Measurements from ENCODE around the gene DIPK1A.

DIPK1A gene

DNA sequence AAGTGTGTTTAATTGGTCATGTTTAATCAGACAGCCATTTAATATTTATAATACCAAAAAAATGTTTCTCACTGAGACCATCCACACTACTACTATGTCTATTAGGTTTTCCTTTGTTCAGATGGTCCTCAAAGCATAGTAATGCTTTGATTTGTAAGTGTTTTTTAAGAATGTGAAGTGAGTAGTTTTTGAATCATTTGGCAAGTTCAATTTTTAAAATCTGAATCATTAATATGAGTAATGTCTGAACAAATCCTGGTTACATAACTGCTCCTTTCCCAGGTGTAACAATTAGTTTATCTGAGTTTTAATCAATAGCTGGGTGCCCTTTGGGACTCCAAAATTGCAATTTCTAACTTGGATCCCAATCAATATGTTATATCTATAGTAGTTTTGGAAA lies 152.9 kb downstream of the DIPK1A start:
- no peak overlapping the region for H3K4me3 ChIP-seq (ENCODE audit: low read depth in 1 of 2, low read length in 1 of 2)
- H3K36me3 ChIP-seq: no peaks in the 10 kb centered on the region
- no peak overlapping the region for H3K27ac ChIP-seq
- H3K9me3 ChIP-seq: no peaks in the 10 kb centered on the region
- no peaks in the 10 kb centered on the region for H3K4me1 ChIP-seq (ENCODE audit: control insufficient read depth in 1 of 2, insufficient read depth in 1 of 2, low read depth in 1 of 2, low read length in 1 of 2)
- TF ChIP-seq, protein P1, sequence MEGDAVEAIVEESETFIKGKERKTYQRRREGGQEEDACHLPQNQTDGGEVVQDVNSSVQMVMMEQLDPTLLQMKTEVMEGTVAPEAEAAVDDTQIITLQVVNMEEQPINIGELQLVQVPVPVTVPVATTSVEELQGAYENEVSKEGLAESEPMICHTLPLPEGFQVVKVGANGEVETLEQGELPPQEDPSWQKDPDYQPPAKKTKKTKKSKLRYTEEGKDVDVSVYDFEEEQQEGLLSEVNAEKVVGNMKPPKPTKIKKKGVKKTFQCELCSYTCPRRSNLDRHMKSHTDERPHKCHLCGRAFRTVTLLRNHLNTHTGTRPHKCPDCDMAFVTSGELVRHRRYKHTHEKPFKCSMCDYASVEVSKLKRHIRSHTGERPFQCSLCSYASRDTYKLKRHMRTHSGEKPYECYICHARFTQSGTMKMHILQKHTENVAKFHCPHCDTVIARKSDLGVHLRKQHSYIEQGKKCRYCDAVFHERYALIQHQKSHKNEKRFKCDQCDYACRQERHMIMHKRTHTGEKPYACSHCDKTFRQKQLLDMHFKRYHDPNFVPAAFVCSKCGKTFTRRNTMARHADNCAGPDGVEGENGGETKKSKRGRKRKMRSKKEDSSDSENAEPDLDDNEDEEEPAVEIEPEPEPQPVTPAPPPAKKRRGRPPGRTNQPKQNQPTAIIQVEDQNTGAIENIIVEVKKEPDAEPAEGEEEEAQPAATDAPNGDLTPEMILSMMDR (IDR thresholded peaks at IDR 0.05): no peak
- H3K27me3 ChIP-seq: peaks cover 21% of the 10 kb centered on the region

DNA sequence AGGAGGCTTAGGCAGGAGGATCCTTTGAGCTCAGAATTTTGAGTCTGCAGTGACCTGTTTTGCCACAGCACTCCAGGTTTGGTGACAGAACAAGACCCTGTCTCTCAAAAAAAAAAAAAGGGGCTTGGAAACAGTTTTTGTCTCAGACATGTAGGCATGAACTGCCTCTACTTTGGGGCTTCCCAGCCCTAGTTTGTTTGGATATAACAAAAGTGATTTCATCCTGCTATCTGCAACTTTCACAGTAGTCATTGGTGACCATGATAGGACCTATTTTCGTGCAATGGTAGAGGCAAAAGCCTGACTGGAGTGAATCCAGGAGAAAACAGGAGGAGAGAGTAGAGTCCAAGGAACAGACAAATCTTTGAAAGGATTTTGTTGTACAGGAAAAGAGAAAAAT lies 156.0 kb downstream of the DIPK1A start:
- Histone ChIP-seq H3K27ac (no peak overlapping the region), H3K4me1 (ENCODE audit: control insufficient read depth in 1 of 2, insufficient read depth in 1 of 2, low read depth in 1 of 2, low read length in 1 of 2) (no peaks in the 10 kb centered on the region), H3K4me3 (ENCODE audit: low read depth in 1 of 2, low read length in 1 of 2) (no peak overlapping the region), H3K27me3 (peaks cover 27% of the 10 kb centered on the region), H3K9me3 (no peaks in the 10 kb centered on the region), H3K36me3 (no peaks in the 10 kb centered on the region)
- TF ChIP-seq, protein P1 (IDR thresholded peaks at IDR 0.05): no peak

DNA sequence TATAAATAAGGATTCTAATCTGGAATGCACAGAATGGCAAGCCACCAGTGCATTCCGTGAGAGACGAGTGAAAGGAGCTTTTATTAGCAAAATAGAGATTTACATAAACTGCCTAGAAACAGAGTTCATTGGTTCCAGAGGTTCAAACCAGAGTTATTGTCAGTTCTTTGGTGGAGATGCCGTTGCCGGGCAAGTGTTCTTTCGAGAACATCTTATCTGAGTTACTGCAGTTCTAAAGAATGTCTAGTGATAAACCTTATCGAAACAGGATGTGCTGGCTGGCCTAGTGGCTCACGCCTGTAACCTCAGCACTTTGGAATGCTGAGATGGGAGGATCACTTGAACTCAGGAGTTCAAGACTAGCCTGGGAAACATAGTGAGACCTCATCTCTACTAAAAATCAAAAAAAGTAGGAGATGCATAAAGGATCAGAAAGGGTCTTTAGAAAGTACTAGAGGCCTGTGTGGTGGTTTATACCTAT lies 156.5 kb downstream of the DIPK1A start:
- H3K9me3 ChIP-seq: no peaks in the 10 kb centered on the region
- no peaks in the 10 kb centered on the region for H3K36me3 ChIP-seq
- TF ChIP-seq, protein P1 (IDR thresholded peaks at IDR 0.05): no peak
- no peak overlapping the region for H3K27ac ChIP-seq
- no peak overlapping the region for H3K4me3 ChIP-seq (ENCODE audit: low read depth in 1 of 2, low read length in 1 of 2)
- no peaks in the 10 kb centered on the region for H3K4me1 ChIP-seq (ENCODE audit: control insufficient read depth in 1 of 2, insufficient read depth in 1 of 2, low read depth in 1 of 2, low read length in 1 of 2)
- peaks cover 27% of the 10 kb centered on the region for H3K27me3 ChIP-seq

DNA sequence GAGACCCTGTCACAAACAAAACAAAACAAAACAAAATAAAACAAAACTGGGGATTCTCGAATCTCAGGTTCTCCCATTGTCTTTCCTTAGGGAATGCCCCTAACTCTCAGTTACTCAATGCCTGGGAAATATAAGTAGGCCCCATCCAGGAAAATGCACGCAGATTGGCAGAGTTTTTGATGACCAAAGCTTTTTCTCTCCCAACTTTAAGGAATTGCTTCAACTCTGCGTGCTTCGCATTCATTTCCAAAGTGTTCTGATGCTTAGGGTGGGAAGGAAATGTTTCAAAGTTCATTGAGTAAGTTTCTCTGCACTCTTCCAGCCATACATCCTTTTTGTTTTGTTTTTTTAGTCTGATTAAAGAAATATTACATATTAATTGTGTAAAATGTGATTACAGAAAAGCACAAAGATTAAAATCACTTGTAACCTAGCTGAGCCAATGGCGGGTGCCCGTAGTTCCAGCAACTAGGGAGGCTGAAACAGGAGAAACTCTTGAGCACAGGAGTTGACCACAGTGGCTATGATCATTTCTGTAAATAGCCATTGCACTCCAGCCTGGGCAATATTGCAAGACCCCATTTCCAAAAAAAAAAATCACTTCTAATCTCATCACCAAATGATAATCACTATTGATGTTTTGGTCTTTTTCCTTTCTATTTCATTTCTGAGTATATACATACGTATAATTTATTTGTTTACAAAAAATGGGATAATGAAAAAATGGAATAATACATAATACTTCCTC lies 157.9 kb downstream of the DIPK1A start:
- TF ChIP-seq, protein P1 (IDR thresholded peaks at IDR 0.05): no peak
- H3K9me3 ChIP-seq: no peaks in the 10 kb centered on the region
- no peak overlapping the region for H3K27ac ChIP-seq
- H3K36me3 ChIP-seq: no peaks in the 10 kb centered on the region
- H3K4me3 ChIP-seq (ENCODE audit: low read depth in 1 of 2, low read length in 1 of 2): no peak overlapping the region
- H3K4me1 ChIP-seq (ENCODE audit: control insufficient read depth in 1 of 2, insufficient read depth in 1 of 2, low read depth in 1 of 2, low read length in 1 of 2): no peaks in the 10 kb centered on the region
- peaks cover 27% of the 10 kb centered on the region for H3K27me3 ChIP-seq

DNA sequence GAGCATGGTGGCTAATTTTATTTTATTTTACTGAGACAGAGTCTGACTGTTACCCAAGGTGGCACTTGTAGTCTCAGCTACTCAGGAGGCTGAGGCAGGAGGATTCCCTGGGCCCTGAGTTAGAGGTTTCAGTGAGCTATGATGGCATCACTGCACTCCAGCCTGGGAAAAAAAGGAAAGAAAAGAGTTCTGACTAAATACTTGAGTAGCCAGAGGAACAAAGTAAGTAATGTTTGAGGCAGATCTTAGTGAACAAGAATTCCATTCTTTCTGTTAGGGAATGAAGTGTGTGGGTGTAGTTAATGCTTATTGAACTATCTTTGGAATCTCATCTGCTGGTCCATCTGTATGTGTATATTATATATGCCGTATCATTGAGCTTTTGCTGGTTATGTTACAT lies 163.3 kb downstream of the DIPK1A start:
- no peak overlapping the region for H3K27ac ChIP-seq
- H3K36me3 ChIP-seq: no peaks in the 10 kb centered on the region
- peaks cover 29% of the 10 kb centered on the region for H3K27me3 ChIP-seq
- no peaks in the 10 kb centered on the region for H3K9me3 ChIP-seq
- TF ChIP-seq, protein P1 (IDR thresholded peaks at IDR 0.05): no peak
- no peaks in the 10 kb centered on the region for H3K4me1 ChIP-seq (ENCODE audit: control insufficient read depth in 1 of 2, insufficient read depth in 1 of 2, low read depth in 1 of 2, low read length in 1 of 2)
- H3K4me3 ChIP-seq (ENCODE audit: low read depth in 1 of 2, low read length in 1 of 2): no peak overlapping the region

Measured in neutrophil (primary cell).